ENCODE data around the gene WIF1. TPM values are rescaled to one million over a fixed set of nuclear protein-coding genes. Genes with fewer than 3 reads are reported as not detected.

The WIF1 gene
- total RNA-seq, 1 donor from 2014 or later, result 1.0 TPM

DNA sequence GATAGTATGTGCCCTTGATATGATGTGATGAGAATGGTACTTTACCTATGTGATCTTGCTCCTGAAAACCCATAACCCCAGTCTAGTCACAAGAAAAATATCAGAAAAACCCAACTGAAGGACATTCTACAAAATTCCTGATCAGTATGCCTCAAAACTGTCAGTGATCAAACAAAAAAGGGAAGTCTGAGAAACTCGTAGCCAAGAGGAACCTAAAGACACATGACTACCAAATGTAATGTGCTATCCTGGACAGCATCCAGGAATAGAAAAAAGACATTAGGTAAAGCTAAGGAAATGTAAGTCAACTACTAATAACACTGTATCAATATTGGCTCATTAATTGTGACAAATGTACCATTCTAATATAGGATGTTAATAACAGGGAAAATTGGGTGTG is 4.1 kb upstream of the WIF1 start:
- Histone ChIP-seq H3K27ac (ENCODE audit: low read depth, low read length) (no peak overlapping the region), H3K9me3 (ENCODE audit: control insufficient read depth in 3 of 3, low read length in 3 of 3) (no peaks in the 10 kb centered on the region), H3K9ac (ENCODE audit: low read depth in 1 of 3, low read length in 3 of 3) (no peak overlapping the region), H3K4me3 (ENCODE audit: low read length in 3 of 3) (no peak overlapping the region), H3K36me3 (ENCODE audit: control insufficient read depth in 3 of 3, insufficient read depth in 3 of 3, low read length in 3 of 3) (no peaks in the 10 kb centered on the region), H3K4me1 (ENCODE audit: control insufficient read depth in 3 of 3, insufficient read depth in 3 of 3, low read length in 3 of 3) (peaks cover 0 to 7% (median 6%) of the 10 kb centered on the region in 3 donors), H3K27me3 (ENCODE audit: control insufficient read depth in 3 of 3, insufficient read depth in 3 of 3, low read length in 3 of 3) (peaks cover 26 to 42% (median 29%) of the 10 kb centered on the region in 3 donors)

DNA sequence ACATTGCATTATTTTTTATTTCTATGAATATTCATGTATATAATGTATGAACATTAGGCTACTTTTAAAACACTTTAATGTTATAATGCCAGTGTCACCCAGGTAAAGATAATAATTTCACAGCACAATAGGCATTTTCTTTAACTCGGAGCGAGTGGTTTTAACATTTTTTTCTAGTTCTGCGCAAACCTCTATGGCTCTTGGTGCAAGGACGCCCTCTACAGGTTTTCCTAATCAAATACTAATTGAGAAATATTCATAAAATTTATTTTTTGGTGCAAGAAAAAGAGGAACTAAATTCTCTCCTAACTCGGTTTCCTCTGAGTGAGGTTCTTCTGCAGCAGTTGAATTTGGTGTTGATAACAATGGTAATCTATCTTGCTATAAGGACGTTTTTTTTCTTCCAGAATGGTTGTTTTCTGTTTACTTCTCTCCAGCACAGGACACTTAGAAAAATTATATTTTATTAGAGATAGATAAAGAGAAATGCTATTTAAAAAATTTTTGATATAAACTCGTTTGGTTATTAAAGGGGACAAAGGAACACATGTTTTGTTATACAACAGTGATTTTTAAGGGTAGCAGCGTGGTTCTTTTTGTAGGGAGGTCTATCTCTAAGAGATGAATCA is 2.4 kb upstream of the WIF1 start:
- Histone ChIP-seq H3K27ac (ENCODE audit: low read depth, low read length) (no peak overlapping the region), H3K4me3 (ENCODE audit: low read length in 3 of 3) (no peak overlapping the region), H3K9ac (ENCODE audit: low read depth in 1 of 3, low read length in 3 of 3) (no peak overlapping the region), H3K9me3 (ENCODE audit: control insufficient read depth in 3 of 3, low read length in 3 of 3) (no peaks in the 10 kb centered on the region), H3K4me1 (ENCODE audit: control insufficient read depth in 3 of 3, insufficient read depth in 3 of 3, low read length in 3 of 3) (peaks cover 0 to 7% (median 6%) of the 10 kb centered on the region in 3 donors), H3K36me3 (ENCODE audit: control insufficient read depth in 3 of 3, insufficient read depth in 3 of 3, low read length in 3 of 3) (no peaks in the 10 kb centered on the region), H3K27me3 (ENCODE audit: control insufficient read depth in 3 of 3, insufficient read depth in 3 of 3, low read length in 3 of 3) (peaks cover 37 to 51% (median 44%) of the 10 kb centered on the region in 3 donors)

DNA sequence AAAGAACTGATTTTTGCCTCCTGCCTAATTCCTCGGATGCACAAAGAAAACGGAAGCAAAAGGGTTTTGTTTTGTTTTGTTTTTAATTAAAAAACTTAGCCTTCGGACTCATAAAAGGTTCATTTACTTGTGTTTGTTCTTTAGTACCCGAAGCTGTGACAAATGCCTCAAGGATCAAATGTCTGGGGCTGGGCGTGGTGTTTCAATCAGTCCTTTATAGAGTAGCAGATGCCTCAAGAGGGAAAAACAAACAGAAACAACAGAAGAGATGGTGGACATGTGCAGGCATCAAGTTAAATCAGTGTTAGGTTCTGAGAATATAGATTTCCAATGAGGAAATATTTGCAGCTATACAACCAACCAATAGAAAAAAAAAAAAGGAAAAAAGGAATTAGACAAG is 1.6 kb upstream of the WIF1 start:
- peaks cover 39 to 53% (median 48%) of the 10 kb centered on the region in 3 donors for H3K27me3 ChIP-seq (ENCODE audit: control insufficient read depth in 3 of 3, insufficient read depth in 3 of 3, low read length in 3 of 3)

DNA sequence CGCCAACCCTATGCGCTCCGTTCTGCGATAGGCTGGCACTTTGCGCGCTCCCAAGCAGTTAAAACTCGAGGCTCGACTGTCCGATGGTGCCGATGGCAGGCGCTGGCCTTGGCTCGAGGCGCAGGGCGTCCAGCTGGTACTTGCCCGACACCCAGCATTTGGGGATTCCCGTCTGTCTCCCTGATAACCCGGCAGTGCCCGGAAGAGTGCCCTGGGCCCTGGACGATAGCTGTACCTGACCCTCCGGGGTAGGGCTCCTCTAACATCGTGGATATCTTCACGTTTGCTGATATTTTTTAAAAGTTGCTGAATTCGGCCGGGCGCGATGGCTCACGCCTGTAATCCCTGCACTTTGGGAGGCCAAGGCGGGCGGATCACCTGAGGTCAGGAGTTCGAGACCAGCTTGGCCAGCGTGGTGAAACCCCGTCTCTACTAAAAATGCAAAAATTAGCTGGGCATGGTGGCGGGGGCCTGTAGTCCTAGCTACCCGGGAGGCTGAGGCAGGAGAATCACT is 908 bp upstream of the WIF1 start:
- Histone ChIP-seq H3K4me3 (ENCODE audit: low read length in 3 of 3) (no peak overlapping the region), H3K9me3 (ENCODE audit: control insufficient read depth in 3 of 3, low read length in 3 of 3) (no peaks in the 10 kb centered on the region), H3K9ac (ENCODE audit: low read depth in 1 of 3, low read length in 3 of 3) (no peak overlapping the region), H3K4me1 (ENCODE audit: control insufficient read depth in 3 of 3, insufficient read depth in 3 of 3, low read length in 3 of 3) (peaks cover 0 to 7% (median 6%) of the 10 kb centered on the region in 3 donors), H3K27ac (ENCODE audit: low read depth, low read length) (no peak overlapping the region), H3K27me3 (ENCODE audit: control insufficient read depth in 3 of 3, insufficient read depth in 3 of 3, low read length in 3 of 3) (peaks cover 39 to 55% (median 52%) of the 10 kb centered on the region in 3 donors), H3K36me3 (ENCODE audit: control insufficient read depth in 3 of 3, insufficient read depth in 3 of 3, low read length in 3 of 3) (no peaks in the 10 kb centered on the region)

More for the DNA sequence above, 1.6 kb upstream of the WIF1 start:
- Histone ChIP-seq H3K4me1 (ENCODE audit: control insufficient read depth in 3 of 3, insufficient read depth in 3 of 3, low read length in 3 of 3) (peaks cover 0 to 7% (median 6%) of the 10 kb centered on the region in 3 donors), H3K9me3 (ENCODE audit: control insufficient read depth in 3 of 3, low read length in 3 of 3) (no peaks in the 10 kb centered on the region), H3K9ac (ENCODE audit: low read depth in 1 of 3, low read length in 3 of 3) (no peak overlapping the region), H3K27ac (ENCODE audit: low read depth, low read length) (no peak overlapping the region), H3K36me3 (ENCODE audit: control insufficient read depth in 3 of 3, insufficient read depth in 3 of 3, low read length in 3 of 3) (no peaks in the 10 kb centered on the region), H3K4me3 (ENCODE audit: low read length in 3 of 3) (no peak overlapping the region)

DNA sequence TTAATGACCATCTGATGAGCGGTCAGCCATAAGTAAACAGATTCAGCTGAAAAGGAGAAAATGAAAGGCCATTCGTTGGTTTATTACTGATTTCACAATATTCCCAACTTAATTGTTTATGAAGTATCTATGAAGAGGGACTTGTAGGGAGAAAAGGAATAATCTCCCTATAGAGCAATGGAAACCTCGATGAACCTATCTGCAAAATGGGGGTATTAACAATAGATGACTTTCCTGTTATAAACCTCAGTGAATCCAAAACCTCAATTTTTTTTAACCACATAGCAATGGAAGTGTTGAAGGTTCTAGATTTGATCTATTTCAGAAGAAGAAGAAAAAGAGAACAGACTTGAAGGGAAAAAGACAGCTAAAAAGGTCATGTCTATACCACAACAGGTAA is 2.0 kb downstream of the WIF1 start:
- H3K9me3 ChIP-seq (ENCODE audit: control insufficient read depth in 3 of 3, low read length in 3 of 3), result no peaks in the 10 kb centered on the region
- H3K4me3 ChIP-seq (ENCODE audit: low read length in 3 of 3), result no peak overlapping the region
- no peaks in the 10 kb centered on the region for H3K36me3 ChIP-seq (ENCODE audit: control insufficient read depth in 3 of 3, insufficient read depth in 3 of 3, low read length in 3 of 3)
- no peak overlapping the region for H3K9ac ChIP-seq (ENCODE audit: low read depth in 1 of 3, low read length in 3 of 3)
- peaks cover 34 to 44% (median 37%) of the 10 kb centered on the region in 3 donors for H3K27me3 ChIP-seq (ENCODE audit: control insufficient read depth in 3 of 3, insufficient read depth in 3 of 3, low read length in 3 of 3)
- H3K4me1 ChIP-seq (ENCODE audit: control insufficient read depth in 3 of 3, insufficient read depth in 3 of 3, low read length in 3 of 3), result peaks cover 0 to 7% (median 6%) of the 10 kb centered on the region in 3 donors
- no peak overlapping the region for H3K27ac ChIP-seq (ENCODE audit: low read depth, low read length)

DNA sequence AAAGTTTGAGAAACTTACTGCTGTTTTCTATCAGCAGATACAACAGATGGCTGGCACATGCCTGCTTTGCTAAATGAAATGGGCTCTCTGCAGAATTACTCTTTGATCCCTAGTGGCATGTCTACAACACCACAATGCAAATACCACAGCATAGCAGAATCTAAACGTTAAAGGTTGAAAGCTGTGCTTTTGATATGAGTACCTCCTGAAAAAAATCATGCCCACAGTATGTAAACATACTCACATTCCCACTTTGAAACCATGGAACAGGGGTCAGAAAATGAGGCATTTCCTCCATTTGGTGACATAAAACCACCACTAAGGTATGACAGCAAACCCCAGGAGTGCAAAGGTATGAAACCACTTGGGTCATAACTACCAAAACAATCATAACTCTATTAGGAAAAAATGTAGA is 7.5 kb downstream of the WIF1 start:
- no peak overlapping the region for H3K4me3 ChIP-seq (ENCODE audit: low read length in 3 of 3)
- H3K27ac ChIP-seq (ENCODE audit: low read depth, low read length), result no peak overlapping the region
- H3K4me1 ChIP-seq (ENCODE audit: control insufficient read depth in 3 of 3, insufficient read depth in 3 of 3, low read length in 3 of 3), result no peaks in the 10 kb centered on the region
- H3K9me3 ChIP-seq (ENCODE audit: control insufficient read depth in 3 of 3, low read length in 3 of 3), result no peaks in the 10 kb centered on the region
- H3K36me3 ChIP-seq (ENCODE audit: control insufficient read depth in 3 of 3, insufficient read depth in 3 of 3, low read length in 3 of 3), result no peaks in the 10 kb centered on the region
- peaks cover 5 to 15% (median 9%) of the 10 kb centered on the region in 3 donors for H3K27me3 ChIP-seq (ENCODE audit: control insufficient read depth in 3 of 3, insufficient read depth in 3 of 3, low read length in 3 of 3)
- no peak overlapping the region for H3K9ac ChIP-seq (ENCODE audit: low read depth in 1 of 3, low read length in 3 of 3)

DNA sequence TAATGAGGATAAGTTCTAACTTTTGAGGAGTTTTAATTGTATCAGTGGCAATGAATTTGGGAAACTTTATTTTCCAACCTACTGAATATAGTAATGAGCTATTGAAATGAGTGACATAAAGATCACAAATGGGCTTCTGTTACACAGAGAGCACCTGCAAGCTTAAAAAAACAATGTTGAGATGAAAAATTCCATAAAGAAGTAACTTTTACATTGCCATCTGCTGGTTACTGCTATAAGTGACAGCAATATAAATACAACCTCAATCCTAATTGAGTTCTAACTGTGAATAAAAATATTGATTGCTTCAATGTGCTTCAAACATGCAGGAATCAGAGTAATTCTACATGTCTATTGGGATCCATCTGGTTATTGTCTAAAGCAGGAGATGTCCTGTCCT is 14.2 kb downstream of the WIF1 start:
- Histone ChIP-seq H3K27ac (ENCODE audit: low read depth, low read length) (no peak overlapping the region), H3K4me1 (ENCODE audit: control insufficient read depth in 3 of 3, insufficient read depth in 3 of 3, low read length in 3 of 3) (no peaks in the 10 kb centered on the region), H3K27me3 (ENCODE audit: control insufficient read depth in 3 of 3, insufficient read depth in 3 of 3, low read length in 3 of 3) (no peaks in the 10 kb centered on the region), H3K9ac (ENCODE audit: low read depth in 1 of 3, low read length in 3 of 3) (no peak overlapping the region), H3K9me3 (ENCODE audit: control insufficient read depth in 3 of 3, low read length in 3 of 3) (no peaks in the 10 kb centered on the region), H3K36me3 (ENCODE audit: control insufficient read depth in 3 of 3, insufficient read depth in 3 of 3, low read length in 3 of 3) (no peaks in the 10 kb centered on the region), H3K4me3 (ENCODE audit: low read length in 3 of 3) (no peak overlapping the region)

DNA sequence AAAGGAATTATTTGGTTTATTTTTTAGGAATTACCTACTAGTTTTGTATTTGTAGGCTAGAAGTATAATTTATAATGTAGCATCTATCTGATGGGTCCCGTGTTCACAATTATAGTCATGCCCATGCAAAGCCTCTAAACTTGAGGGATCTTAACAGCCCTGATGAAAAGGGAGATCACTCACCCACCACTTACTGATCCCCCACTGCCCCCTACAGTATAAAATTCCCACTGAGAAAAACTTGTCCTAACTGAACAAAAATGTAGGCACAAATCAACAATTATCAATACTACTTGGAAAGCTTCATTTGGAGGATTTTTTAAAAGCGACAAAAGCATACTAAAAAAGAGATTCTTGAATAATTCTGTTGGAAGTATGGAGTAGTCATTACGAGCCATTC is 21.0 kb downstream of the WIF1 start:
- no peak overlapping the region for H3K27ac ChIP-seq (ENCODE audit: low read depth, low read length)
- H3K9ac ChIP-seq (ENCODE audit: low read depth in 1 of 3, low read length in 3 of 3), result no peak overlapping the region
- no peaks in the 10 kb centered on the region for H3K9me3 ChIP-seq (ENCODE audit: control insufficient read depth in 3 of 3, low read length in 3 of 3)
- H3K27me3 ChIP-seq (ENCODE audit: control insufficient read depth in 3 of 3, insufficient read depth in 3 of 3, low read length in 3 of 3), result peaks cover 0 to 4% (median 0%) of the 10 kb centered on the region in 3 donors
- no peaks in the 10 kb centered on the region for H3K36me3 ChIP-seq (ENCODE audit: control insufficient read depth in 3 of 3, insufficient read depth in 3 of 3, low read length in 3 of 3)
- H3K4me3 ChIP-seq (ENCODE audit: low read length in 3 of 3), result no peak overlapping the region
- H3K4me1 ChIP-seq (ENCODE audit: control insufficient read depth in 3 of 3, insufficient read depth in 3 of 3, low read length in 3 of 3), result no peaks in the 10 kb centered on the region

DNA sequence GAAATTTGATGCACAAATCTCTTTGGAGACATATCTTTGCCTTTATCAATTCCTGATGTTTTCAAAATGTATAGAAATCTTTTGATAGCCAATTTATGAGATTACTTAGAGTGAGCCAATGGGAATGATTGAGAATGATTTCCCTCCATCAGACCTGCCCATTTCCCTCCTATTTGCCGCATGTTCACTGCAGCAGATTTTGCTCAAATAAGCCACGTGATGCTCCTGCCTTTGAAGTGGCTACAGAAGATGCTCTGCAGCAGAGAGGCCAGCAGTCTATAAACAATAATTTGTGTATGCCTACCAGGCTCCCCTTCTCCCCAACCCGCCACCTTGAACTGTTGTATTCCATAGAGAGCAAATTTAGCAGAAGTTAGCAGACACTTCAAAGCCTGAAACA is 21.9 kb downstream of the WIF1 start:
- H3K36me3 ChIP-seq (ENCODE audit: control insufficient read depth in 3 of 3, insufficient read depth in 3 of 3, low read length in 3 of 3), result no peaks in the 10 kb centered on the region
- peaks cover 0 to 4% (median 0%) of the 10 kb centered on the region in 3 donors for H3K27me3 ChIP-seq (ENCODE audit: control insufficient read depth in 3 of 3, insufficient read depth in 3 of 3, low read length in 3 of 3)
- H3K9me3 ChIP-seq (ENCODE audit: control insufficient read depth in 3 of 3, low read length in 3 of 3), result no peaks in the 10 kb centered on the region
- no peak overlapping the region for H3K9ac ChIP-seq (ENCODE audit: low read depth in 1 of 3, low read length in 3 of 3)
- H3K4me3 ChIP-seq (ENCODE audit: low read length in 3 of 3), result no peak overlapping the region
- no peaks in the 10 kb centered on the region for H3K4me1 ChIP-seq (ENCODE audit: control insufficient read depth in 3 of 3, insufficient read depth in 3 of 3, low read length in 3 of 3)
- no peak overlapping the region for H3K27ac ChIP-seq (ENCODE audit: low read depth, low read length)

DNA sequence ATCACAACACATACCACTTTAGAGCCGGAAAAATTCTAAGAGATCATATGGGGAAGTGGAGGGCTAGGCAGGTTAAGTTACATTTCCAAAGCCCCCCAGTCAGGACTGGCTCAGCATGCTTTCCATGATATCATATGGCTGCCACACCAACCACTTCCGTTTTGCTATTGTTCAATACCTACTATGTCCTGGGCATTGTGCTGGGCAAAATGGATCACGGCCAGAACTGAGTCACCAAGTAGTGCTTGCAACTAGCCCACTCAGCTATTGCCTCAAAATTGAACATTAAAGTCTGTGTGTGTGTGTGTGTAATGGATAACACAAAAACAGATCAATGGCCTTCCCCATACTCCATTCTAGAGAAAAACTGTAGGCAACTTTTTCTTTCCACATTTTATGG is 22.7 kb downstream of the WIF1 start:
- H3K4me3 ChIP-seq (ENCODE audit: low read length in 3 of 3), result no peak overlapping the region
- H3K9me3 ChIP-seq (ENCODE audit: control insufficient read depth in 3 of 3, low read length in 3 of 3), result no peaks in the 10 kb centered on the region
- H3K9ac ChIP-seq (ENCODE audit: low read depth in 1 of 3, low read length in 3 of 3), result no peak overlapping the region
- H3K4me1 ChIP-seq (ENCODE audit: control insufficient read depth in 3 of 3, insufficient read depth in 3 of 3, low read length in 3 of 3), result no peaks in the 10 kb centered on the region
- no peak overlapping the region for H3K27ac ChIP-seq (ENCODE audit: low read depth, low read length)
- H3K36me3 ChIP-seq (ENCODE audit: control insufficient read depth in 3 of 3, insufficient read depth in 3 of 3, low read length in 3 of 3), result no peaks in the 10 kb centered on the region
- peaks cover 0 to 4% (median 0%) of the 10 kb centered on the region in 3 donors for H3K27me3 ChIP-seq (ENCODE audit: control insufficient read depth in 3 of 3, insufficient read depth in 3 of 3, low read length in 3 of 3)

All from skeletal muscle tissue (tissue), 4 donors.